IPS-20b (cell line): ENCODE results near the gene CDC37L1.
"Not testable (repeated sequence)": the region's sequence is repeated elsewhere in the genome, so short reads cannot be mapped to it uniquely, and the experiment has no call there.

Experiments used
- H3K27ac ChIP-seq: one replicate; pipeline ENCODE4 v1.5.1; 2013; ENCODE audit warnings: low read length
- H3K27me3 ChIP-seq: 2 replicates; pipeline ENCODE4 v1.6.1; 2013; ENCODE audit warnings: mild to moderate bottlenecking, low read length, inconsistent platforms; ENCODE audit not compliant: insufficient read depth
- H3K36me3 ChIP-seq: 2 replicates; pipeline ENCODE4 v1.6.1; 2013; ENCODE audit warnings: low read depth, mild to moderate bottlenecking, inconsistent platforms, low read length, moderate library complexity; ENCODE audit not compliant: insufficient read depth
- H3K4me1 ChIP-seq: 2 replicates; pipeline ENCODE4 v1.6.1; 2013; ENCODE audit warnings: mild to moderate bottlenecking, control low read depth, inconsistent platforms, low read length, moderate library complexity; ENCODE audit not compliant: insufficient read depth
- H3K4me3 ChIP-seq: 2 replicates; pipeline ENCODE4 v1.5.1; 2013; ENCODE audit warnings: mild to moderate bottlenecking, low read length, inconsistent platforms
- H3K9ac ChIP-seq: 2 replicates; pipeline ENCODE4 v1.6.1; 2013; ENCODE audit warnings: low read depth, mild to moderate bottlenecking, inconsistent platforms, low read length, moderate library complexity
- H3K9me3 ChIP-seq: 2 replicates; pipeline ENCODE4 v1.6.1; 2013; ENCODE audit warnings: mild to moderate bottlenecking, low read depth, low read length, inconsistent platforms; ENCODE audit not compliant: insufficient read depth

Gene CDC37L1

GRCh38 chr9:4741365-4742089 lies 62.2 kb downstream of the CDC37L1 start:
- H3K9me3 ChIP-seq: no peaks in the 10 kb centered on the region
- H3K27me3 ChIP-seq: no peaks in the 10 kb centered on the region
- H3K27ac ChIP-seq: no peak overlapping the region
- H3K9ac ChIP-seq: peak overlapping the region; percentile 63; the same call in 1 of the 2 replicates
- H3K4me1 ChIP-seq: peaks cover 10% of the 10 kb centered on the region; the same call in 1 of the 2 replicates
- H3K4me3 ChIP-seq: peak overlapping the region; percentile 71
- H3K36me3 ChIP-seq: no peaks in the 10 kb centered on the region

- H3K9ac ChIP-seq: no peak overlapping the region
- no peaks in the 10 kb centered on the region for H3K27me3 ChIP-seq
- H3K4me1 ChIP-seq: peaks cover 10% of the 10 kb centered on the region; the same call in 1 of the 2 replicates
- H3K9me3 ChIP-seq: no peaks in the 10 kb centered on the region
- H3K4me3 ChIP-seq: peak overlapping the region; percentile 71
- no peaks in the 10 kb centered on the region for H3K36me3 ChIP-seq
- no peak overlapping the region for H3K27ac ChIP-seq
Observed at GRCh38 chr9:4742246-4742645, 62.9 kb downstream of the CDC37L1 start.

- Histone ChIP-seq H3K9ac (peak overlapping the region; percentile 1; the same call in 1 of the 2 replicates), H3K4me3 (peak overlapping the region; percentile 8; the same call in 1 of the 2 replicates), H3K4me1 (peaks cover 10% of the 10 kb centered on the region; the same call in 1 of the 2 replicates), H3K9me3 (no peaks in the 10 kb centered on the region), H3K27ac (no peak overlapping the region), H3K36me3 (no peaks in the 10 kb centered on the region), H3K27me3 (no peaks in the 10 kb centered on the region)
Observed at GRCh38 chr9:4743131-4743875, 63.9 kb downstream of the CDC37L1 start.

GRCh38 chr9:4746278-4747030 lies 67.1 kb downstream of the CDC37L1 start:
- H3K9me3 ChIP-seq: no peaks in the 10 kb centered on the region

GRCh38 chr9:4748612-4749011 lies 69.2 kb downstream of the CDC37L1 start:
- Histone ChIP-seq H3K27me3 (no peaks in the 10 kb centered on the region), H3K9ac (no peak overlapping the region), H3K9me3 (no peaks in the 10 kb centered on the region), H3K4me3 (no peak overlapping the region), H3K4me1 (no peaks in the 10 kb centered on the region), H3K36me3 (no peaks in the 10 kb centered on the region), H3K27ac (no peak overlapping the region)

More at GRCh38 chr9:4746278-4747030, 67.1 kb downstream of the CDC37L1 start:
- H3K27me3 ChIP-seq: no peaks in the 10 kb centered on the region
- no peak overlapping the region for H3K9ac ChIP-seq
- H3K4me1 ChIP-seq: peaks cover 10% of the 10 kb centered on the region; the same call in 1 of the 2 replicates
- no peak overlapping the region for H3K4me3 ChIP-seq
- H3K27ac ChIP-seq: no peak overlapping the region
- H3K36me3 ChIP-seq: no peaks in the 10 kb centered on the region

- no peak overlapping the region for H3K4me3 ChIP-seq
- H3K27ac ChIP-seq: no peak overlapping the region
- H3K36me3 ChIP-seq: no peaks in the 10 kb centered on the region
- no peaks in the 10 kb centered on the region for H3K27me3 ChIP-seq
- H3K4me1 ChIP-seq: no peaks in the 10 kb centered on the region
- no peaks in the 10 kb centered on the region for H3K9me3 ChIP-seq
- no peak overlapping the region for H3K9ac ChIP-seq
Observed at GRCh38 chr9:4750023-4750673, 70.8 kb downstream of the CDC37L1 start.

GRCh38 chr9:4754530-4754929 lies 75.2 kb downstream of the CDC37L1 start:
- not testable (repeated sequence) for H3K9ac ChIP-seq, H3K27me3 ChIP-seq, H3K4me1 ChIP-seq, H3K36me3 ChIP-seq, H3K9me3 ChIP-seq, H3K27ac ChIP-seq, H3K4me3 ChIP-seq

- Histone ChIP-seq H3K4me1 (no peaks in the 10 kb centered on the region), H3K4me3 (no peak overlapping the region), H3K27ac (no peak overlapping the region), H3K27me3 (no peaks in the 10 kb centered on the region), H3K9ac (no peak overlapping the region), H3K36me3 (no peaks in the 10 kb centered on the region), H3K9me3 (no peaks in the 10 kb centered on the region)
Observed at GRCh38 chr9:4755026-4755609, 75.7 kb downstream of the CDC37L1 start.

- Histone ChIP-seq H3K4me1 (no peaks in the 10 kb centered on the region), H3K9me3 (no peaks in the 10 kb centered on the region), H3K27me3 (no peaks in the 10 kb centered on the region), H3K9ac (no peak overlapping the region), H3K4me3 (no peak overlapping the region), H3K27ac (no peak overlapping the region), H3K36me3 (no peaks in the 10 kb centered on the region)
Observed at GRCh38 chr9:4756420-4756819, 77.1 kb downstream of the CDC37L1 start.
